Suppressor macrophage (primary cell): ENCODE data around the gene OLFM1.

Experiments used
- DNase-seq, 4 experiments: peaks; one replicate each; pipeline ENCODE4 v3.0.0-alpha.2; 2020 to 2022
- total RNA-seq, 17 experiments: gene quantifications; one replicate each; lab custom pipeline; 2026; ENCODE audit warnings: mixed read lengths in 6 of 17, inconsistent platforms in 3 of 17; lab: John Stamatoyannopoulos, UW

OLFM1 gene
- 0.07 to 3.2 (median 0.66) reads per million in 17 experiments for total RNA-seq

- DNase-seq: peak; percentile 70 to 89 (median 72)
Observed at GRCh38 chr9:135087489-135087792, at the start of gene OLFM1. Gene OLFM1 (plus strand): TSS chr9:135087668. CDS start chr9:135087990, 322 bp downstream.

- DNase-seq: no peak
Observed at GRCh38 chr9:135038331-135038730, 49.1 kb upstream of the OLFM1 start.

GRCh38 chr9:135038826-135039225 is 48.6 kb upstream of the OLFM1 start:
- no peak for DNase-seq

GRCh38 chr9:135039266-135039870 is 48.1 kb upstream of the OLFM1 start:
- DNase-seq: no peak

- DNase-seq: no peak
Observed at GRCh38 chr9:135039916-135040645, 47.4 kb upstream of the OLFM1 start.

- DNase-seq: no peak
Observed at GRCh38 chr9:135040892-135041291, 46.6 kb upstream of the OLFM1 start.

- DNase-seq: no peak
Observed at GRCh38 chr9:135043345-135043744, 44.1 kb upstream of the OLFM1 start.

- DNase-seq: no peak
Observed at GRCh38 chr9:135045264-135045927, 42.1 kb upstream of the OLFM1 start.

- no peak for DNase-seq
Observed at GRCh38 chr9:135045928-135046738, 41.3 kb upstream of the OLFM1 start.

GRCh38 chr9:135046739-135047350 is 40.6 kb upstream of the OLFM1 start:
- DNase-seq: no peak

GRCh38 chr9:135047521-135047920 is 39.9 kb upstream of the OLFM1 start:
- DNase-seq: no peak

- DNase-seq: no peak
Observed at GRCh38 chr9:135048046-135048757, 39.3 kb upstream of the OLFM1 start.

GRCh38 chr9:135048758-135049444 is 38.6 kb upstream of the OLFM1 start:
- DNase-seq: no peak

- DNase-seq: no peak
Observed at GRCh38 chr9:135049460-135049859, 38.0 kb upstream of the OLFM1 start.

GRCh38 chr9:135050072-135050990 is 37.1 kb upstream of the OLFM1 start:
- no peak for DNase-seq

GRCh38 chr9:135051316-135052038 is 36.0 kb upstream of the OLFM1 start:
- no peak for DNase-seq

GRCh38 chr9:135053133-135053532 is 34.3 kb upstream of the OLFM1 start:
- DNase-seq: peak; percentile 46 to 73 (median 70)

GRCh38 chr9:135055181-135055580 is 32.3 kb upstream of the OLFM1 start:
- no peak for DNase-seq

- no peak for DNase-seq
Observed at GRCh38 chr9:135056541-135056940, 30.9 kb upstream of the OLFM1 start.
